IMR-90 (cell line): ENCODE results near the gene TPGS2. TPM values are rescaled to one million over a fixed set of nuclear protein-coding genes. Genes with fewer than 3 reads are reported as not detected.

Experiments used
- ATAC-seq: fragments of 200-7000 bp; cut with Tn5 transposase; 2 replicates; pipeline ENCODE4 v1.9.1; 2020; ENCODE audit warnings: low read depth, mild to moderate bottlenecking, moderate library complexity
- BruUV-seq: library from RNA; stranded (reverse); fragments of 400-500 nt; replicated peaks from 2 replicates; lab custom pipeline; 2021; lab: Mats Ljungman, UMichigan
- CTCF ChIA-PET: fragments of 300-600 bp; formaldehyde crosslinking; extraction: SDS; loops from one replicate; lab custom pipeline; 2021; ENCODE audit warnings: antibody characterized with exemption; lab: Yijun Ruan, JAX
- POLR2A ChIA-PET: fragments of 300-600 bp; sonication (Branson Sonifier 250); formaldehyde crosslinking; loops from one replicate; lab custom pipeline; 2022; ENCODE audit warnings: antibody characterized with exemption; ENCODE audit not compliant: unreplicated experiment; lab: Charles Lee
- DNase-seq: peaks from one replicate; pipeline ENCODE4 v3.0.0; 2013
- H2AFZ ChIP-seq: replicated peaks from 2 replicates; pipeline ENCODE3; 2013; ENCODE audit warnings: low read length, mild to moderate bottlenecking; ENCODE audit not compliant: poor library complexity
- H2AK5ac ChIP-seq: 2 replicates; pipeline ENCODE4 v1.6.1; 2013; ENCODE audit warnings: low read depth, low read length, inconsistent platforms
- H2AK9ac ChIP-seq: replicated peaks from 2 replicates; pipeline ENCODE3; 2013; ENCODE audit warnings: mild to moderate bottlenecking, low read depth, low read length, moderate library complexity; ENCODE audit not compliant: poor library complexity
- H2BK120ac ChIP-seq: 2 replicates; pipeline ENCODE4 v1.6.1; 2013; ENCODE audit warnings: low read depth, low read length, inconsistent platforms
- H2BK15ac ChIP-seq: 3 replicates; pipeline ENCODE4 v1.6.1; 2013; ENCODE audit warnings: low read depth, low read length, inconsistent platforms
- H2BK20ac ChIP-seq: 2 replicates; pipeline ENCODE4 v1.6.1; 2013; ENCODE audit warnings: low read depth, mild to moderate bottlenecking, inconsistent platforms, low read length, moderate library complexity
- H2BK5ac ChIP-seq: 2 replicates; pipeline ENCODE4 v1.6.1; 2013; ENCODE audit warnings: mild to moderate bottlenecking, low read depth, low read length, inconsistent platforms; ENCODE audit not compliant: poor library complexity, severe bottlenecking
- H3K14ac ChIP-seq: replicated peaks from 2 replicates; pipeline ENCODE4 v1.6.1; 2013; ENCODE audit warnings: low read depth, low read length, inconsistent platforms
- H3K18ac ChIP-seq: 2 replicates; pipeline ENCODE4 v1.6.1; 2013; ENCODE audit warnings: low read depth, low read length, control low read depth
- H3K23ac ChIP-seq: 2 replicates; pipeline ENCODE4 v1.6.1; 2013; ENCODE audit warnings: low read depth, low read length, inconsistent platforms
- H3K27ac ChIP-seq: 2 replicates; pipeline ENCODE4 v1.5.1; 2013; ENCODE audit warnings: mild to moderate bottlenecking, control low read depth, low read length; ENCODE audit not compliant: insufficient read depth
- H3K27me3 ChIP-seq: 2 replicates; pipeline ENCODE4 v1.6.1; 2013; ENCODE audit warnings: low read length; ENCODE audit not compliant: control insufficient read depth, insufficient read depth
- H3K36me3 ChIP-seq: 2 replicates; pipeline ENCODE4 v1.6.1; 2013; ENCODE audit warnings: low read length, mixed read lengths; ENCODE audit not compliant: control insufficient read depth, insufficient read depth
- H3K4ac ChIP-seq: 2 replicates; pipeline ENCODE4 v1.6.1; 2013; ENCODE audit warnings: low read depth, low read length, inconsistent platforms
- H3K4me1 ChIP-seq: 2 replicates; pipeline ENCODE4 v1.6.1; 2013; ENCODE audit warnings: low read length, mixed read lengths; ENCODE audit not compliant: control insufficient read depth, insufficient read depth
- H3K4me2 ChIP-seq: 2 replicates; pipeline ENCODE4 v1.6.1; 2013; ENCODE audit warnings: low read depth, mild to moderate bottlenecking, control low read depth, low read length, moderate library complexity
- H3K4me3 ChIP-seq: 2 replicates; pipeline ENCODE4 v1.5.1; 2013; ENCODE audit warnings: low read depth, mild to moderate bottlenecking, control low read depth, low read length, moderate library complexity; ENCODE audit not compliant: insufficient read depth
- H3K56ac ChIP-seq: 2 replicates; pipeline ENCODE4 v1.6.1; 2013; ENCODE audit warnings: low read length, inconsistent platforms; ENCODE audit not compliant: insufficient read depth; ENCODE audit errors: extremely low read depth
- H3K79me1 ChIP-seq, 2 experiments: 2 replicates each; pipeline ENCODE4 v1.6.1; 2013; ENCODE audit warnings: low read length in 2 of 2, inconsistent platforms in 1 of 2, low read depth in 1 of 2
- H3K9ac ChIP-seq: 2 replicates; pipeline ENCODE4 v1.6.1; 2013; ENCODE audit warnings: low read depth, low read length, control low read depth
- H3K9me1 ChIP-seq: 2 replicates; pipeline ENCODE4 v1.6.1; 2013; ENCODE audit warnings: low read length, inconsistent platforms; ENCODE audit not compliant: insufficient read depth
- H3K9me3 ChIP-seq: 2 replicates; pipeline ENCODE4 v1.6.1; 2013; ENCODE audit warnings: low read length; ENCODE audit not compliant: control insufficient read depth, insufficient read depth
- H4K20me1 ChIP-seq: 2 replicates; pipeline ENCODE4 v1.6.1; 2013; ENCODE audit warnings: low read length, inconsistent platforms; ENCODE audit not compliant: insufficient read depth
- H4K5ac ChIP-seq: 2 replicates; pipeline ENCODE4 v1.6.1; 2013; ENCODE audit warnings: mild to moderate bottlenecking, low read depth, low read length, control low read depth
- H4K8ac ChIP-seq, 2 experiments: 2 replicates each; pipeline ENCODE4 v1.6.1; 2013; ENCODE audit warnings: low read depth in 2 of 2, low read length in 2 of 2, control low read depth in 1 of 2, inconsistent platforms in 1 of 2
- H4K91ac ChIP-seq: 2 replicates; pipeline ENCODE4 v1.6.1; 2013; ENCODE audit warnings: low read depth, low read length, inconsistent platforms; ENCODE audit not compliant: insufficient read depth
- MXI1 ChIP-seq: IDR thresholded peaks from 2 replicates; pipeline ENCODE4 v1.6.1; 2012; ENCODE audit warnings: low read depth, mild to moderate bottlenecking, low read length, moderate library complexity, borderline replicate concordance
- POLR2A ChIP-seq: IDR thresholded peaks from 2 replicates; pipeline ENCODE4 v1.6.1; 2012; ENCODE audit warnings: mild to moderate bottlenecking, low read depth, low read length
- dilution Hi-C: fragments of 300-500 bp; cut with HindIII; formaldehyde crosslinking; loops from one replicate; pipeline ENCODE4 v1.14.3; 2018; ENCODE audit warnings: low sequenced_read_pairs; ENCODE audit not compliant: unreplicated experiment
- in situ Hi-C: fragments of 300-500 bp; cut with MboI; formaldehyde crosslinking; loops from 3 replicates; pipeline ENCODE4 v1.14.3; 2019; ENCODE audit warnings: low sequenced_read_pairs, inconsistent platforms, mixed read lengths
- intact Hi-C: fragments of 100-400 bp; cut with micrococcal nuclease; formaldehyde crosslinking; loops from 2 replicates; pipeline ENCODE4 v1.10.0; 2022
- polyA plus RNA-seq, 3 experiments: library from polyadenylated mRNA; depleted of rRNA; stranded (reverse); fragments of >200 nt; gene quantifications; 2 replicates each; pipeline ENCODE4 v1.2.3, GENCODE V29; 2012; ENCODE audit warnings: low replicate concordance in 1 of 3
- total RNA-seq: library from RNA; depleted of rRNA; stranded (reverse); fragments of >200 nt; gene quantifications from 2 replicates; pipeline ENCODE4 v1.2.3, GENCODE V29; 2012
- TF ChIP-seq, protein P1 (sequence below): fragments of 150-350 bp; IDR thresholded peaks from 2 replicates; pipeline ENCODE4 v1.6.1; 2017; ENCODE audit warnings: mild to moderate bottlenecking, antibody characterized with exemption, low read length, low read depth
- TF ChIP-seq, protein P2 (sequence below): fragments of 150-350 bp; IDR thresholded peaks from 2 replicates; pipeline ENCODE4 v1.6.1; 2016; ENCODE audit warnings: low read depth, mild to moderate bottlenecking, low read length, moderate library complexity, borderline replicate concordance

TPGS2 gene
- total and polyA plus RNA-seq, 2 of the 4 experiments (the other 2 are of a cell fraction): 201 to 294 TPM

DNA sequence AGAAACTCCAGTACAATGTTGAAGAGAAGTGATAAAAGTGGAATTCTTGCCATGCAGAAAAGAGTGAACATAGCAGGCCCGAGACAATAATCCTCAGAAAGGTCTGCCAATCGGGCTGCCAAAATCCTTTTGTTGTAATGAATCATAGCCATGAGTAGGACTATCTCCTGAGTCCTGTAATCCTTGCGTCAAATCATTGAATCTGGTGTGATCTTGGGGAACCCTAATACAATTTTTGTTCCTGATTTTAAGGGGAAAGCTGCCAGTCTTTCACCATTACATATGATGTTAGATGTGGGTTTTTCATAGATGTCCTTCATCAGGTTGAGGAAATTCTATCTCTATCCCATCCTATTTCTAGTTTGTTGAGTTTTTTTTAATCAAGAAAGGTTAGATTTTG is 2.2 kb downstream of the TPGS2 start (continued):
- TF ChIP-seq, protein P1, sequence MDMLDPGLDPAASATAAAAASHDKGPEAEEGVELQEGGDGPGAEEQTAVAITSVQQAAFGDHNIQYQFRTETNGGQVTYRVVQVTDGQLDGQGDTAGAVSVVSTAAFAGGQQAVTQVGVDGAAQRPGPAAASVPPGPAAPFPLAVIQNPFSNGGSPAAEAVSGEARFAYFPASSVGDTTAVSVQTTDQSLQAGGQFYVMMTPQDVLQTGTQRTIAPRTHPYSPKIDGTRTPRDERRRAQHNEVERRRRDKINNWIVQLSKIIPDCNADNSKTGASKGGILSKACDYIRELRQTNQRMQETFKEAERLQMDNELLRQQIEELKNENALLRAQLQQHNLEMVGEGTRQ: no peak

DNA sequence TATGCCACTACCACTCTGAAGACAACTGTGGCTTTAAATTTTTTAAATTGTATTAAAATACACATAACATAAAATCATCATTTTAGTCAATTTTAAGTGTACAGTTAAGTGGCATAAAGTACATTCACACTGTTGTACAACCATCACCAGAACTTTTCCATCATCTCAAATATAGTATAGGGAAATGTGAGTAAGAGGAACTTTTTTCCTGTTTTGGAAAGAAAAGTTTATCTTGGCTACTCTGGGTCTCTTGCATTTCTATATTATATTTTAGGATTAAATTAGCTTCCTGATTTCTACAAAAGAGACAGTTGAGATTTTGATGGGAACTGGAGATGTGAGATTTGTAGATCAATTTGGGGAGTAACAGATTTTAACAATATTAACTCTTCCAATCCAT is 3.3 kb downstream of the TPGS2 start:
- Histone ChIP-seq H3K9me3 (no peaks in the 10 kb centered on the region), H4K5ac (no peak overlapping the region), H3K36me3 (peaks cover 4% of the 10 kb centered on the region), H3K4me3 (no peak overlapping the region), H3K56ac (no peak overlapping the region), H3K4ac (no peak overlapping the region), H3K18ac (no peak overlapping the region), H4K91ac (no peak overlapping the region), H3K9ac (no peak overlapping the region), H2AFZ (no peak overlapping the region), H3K4me1 (peaks cover 4% of the 10 kb centered on the region), H2BK20ac (no peak overlapping the region), H2BK15ac (no peak overlapping the region), H2AK9ac (no peak overlapping the region), H3K79me1 (peaks cover 36 to 57% of the 10 kb centered on the region in 2 experiments), H3K27me3 (no peaks in the 10 kb centered on the region), H2BK5ac (no peak overlapping the region), H3K14ac (no peak overlapping the region), H3K9me1 (peaks cover 3% of the 10 kb centered on the region; the same call in 1 of the 2 replicates), H3K27ac (no peak overlapping the region), H2AK5ac (no peak overlapping the region), H2BK120ac (no peak overlapping the region), H4K20me1 (no peaks in the 10 kb centered on the region), H4K8ac (no peak overlapping the region), H3K23ac (no peak overlapping the region), H3K4me2 (no peak overlapping the region)
- intact Hi-C loops: no loop called here
- ATAC-seq: no peak
- no peak for TF ChIP-seq POLR2A
- no peak for TF ChIP-seq MXI1
- TF ChIP-seq, protein P2, sequence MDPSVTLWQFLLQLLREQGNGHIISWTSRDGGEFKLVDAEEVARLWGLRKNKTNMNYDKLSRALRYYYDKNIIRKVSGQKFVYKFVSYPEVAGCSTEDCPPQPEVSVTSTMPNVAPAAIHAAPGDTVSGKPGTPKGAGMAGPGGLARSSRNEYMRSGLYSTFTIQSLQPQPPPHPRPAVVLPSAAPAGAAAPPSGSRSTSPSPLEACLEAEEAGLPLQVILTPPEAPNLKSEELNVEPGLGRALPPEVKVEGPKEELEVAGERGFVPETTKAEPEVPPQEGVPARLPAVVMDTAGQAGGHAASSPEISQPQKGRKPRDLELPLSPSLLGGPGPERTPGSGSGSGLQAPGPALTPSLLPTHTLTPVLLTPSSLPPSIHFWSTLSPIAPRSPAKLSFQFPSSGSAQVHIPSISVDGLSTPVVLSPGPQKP: no peak
- in situ Hi-C loops: no loop called here
- ChIA-PET POLR2A (no interaction called here), CTCF (no interaction called here)
- BruUV-seq: no TSS peak
- dilution Hi-C loops: no loop called here
- DNase-seq: no peak
